SH-SY5Y (cell line): Measurements from ENCODE around the gene GNPTG.

ENCODE experiments used
- GATA2 ChIP-seq: IDR thresholded peaks from 2 replicates; pipeline ENCODE4 v1.6.1; 2011; ENCODE audit warnings: mild to moderate bottlenecking, low read depth, low read length
- GATA3 ChIP-seq: IDR thresholded peaks from 2 replicates; pipeline ENCODE4 v1.6.1; 2011; ENCODE audit warnings: low read depth, mild to moderate bottlenecking, low read length, moderate library complexity

DNA sequence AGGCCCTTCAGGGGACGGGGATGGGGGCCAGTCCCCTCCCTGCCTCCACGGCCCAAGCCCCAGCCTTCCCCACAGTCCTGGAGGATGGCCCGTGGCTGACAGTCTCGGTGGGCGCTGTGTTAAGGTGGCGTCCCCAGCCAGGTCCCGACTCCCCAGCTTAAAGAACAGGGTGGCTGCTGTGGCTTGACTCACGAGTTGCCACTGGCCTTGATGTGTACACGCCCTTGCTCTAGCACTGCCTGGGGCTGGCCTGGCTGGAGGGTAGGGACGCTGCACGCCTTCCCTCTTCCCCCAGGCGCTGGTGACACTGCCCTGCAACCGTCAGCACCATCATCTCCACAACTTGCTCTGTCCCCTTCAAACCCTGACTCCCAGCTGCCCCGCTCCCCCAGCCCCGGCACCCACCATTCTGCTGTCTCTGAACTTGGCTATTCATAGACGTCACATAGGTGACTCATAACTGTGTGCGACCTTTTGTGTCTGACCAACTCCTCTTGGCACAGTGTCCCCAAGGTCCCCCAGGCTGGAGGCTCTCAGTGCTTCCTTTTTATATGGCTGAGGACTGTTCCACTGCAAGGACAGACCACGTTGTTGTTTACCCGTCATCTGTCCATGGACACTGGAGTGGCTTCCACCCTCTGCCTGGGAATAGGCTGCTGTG, 6.3 kb downstream of the GNPTG start:
- no peak for TF ChIP-seq GATA2
- no peak for TF ChIP-seq GATA3
